Muscle layer of colon (tissue), 2 donors: ENCODE results near the gene NUDC.

Experiments used
- H3K27ac ChIP-seq: one replicate; pipeline ENCODE4 v1.7.0; 2013; ENCODE audit warnings: low read depth, mild to moderate bottlenecking, low read length, moderate library complexity
- H3K27me3 ChIP-seq, 2 donors: one replicate each; pipeline ENCODE4 v1.7.0; 2013; ENCODE audit warnings: low read length in 2 of 2, mild to moderate bottlenecking in 2 of 2; ENCODE audit not compliant: insufficient read depth in 2 of 2, control insufficient read depth in 1 of 2
- H3K36me3 ChIP-seq: one replicate; pipeline ENCODE4 v1.7.0; 2013; ENCODE audit warnings: mild to moderate bottlenecking, low read length; ENCODE audit not compliant: insufficient read depth
- H3K4me1 ChIP-seq: one replicate; pipeline ENCODE4 v1.7.0; 2013; ENCODE audit warnings: mild to moderate bottlenecking, low read length; ENCODE audit not compliant: insufficient read depth
- H3K4me3 ChIP-seq, 2 donors: one replicate each; pipeline ENCODE4 v1.7.0; 2013; ENCODE audit warnings: low read length in 2 of 2, low read depth in 1 of 2, mild to moderate bottlenecking in 1 of 2, moderate library complexity in 1 of 2
- H3K9ac ChIP-seq: one replicate; pipeline ENCODE4 v1.7.0; 2013; ENCODE audit warnings: low read length
- H3K9me3 ChIP-seq: one replicate; pipeline ENCODE4 v1.7.0; 2013; ENCODE audit warnings: mild to moderate bottlenecking, low read length
- donor health status: abdominal sarcoma.
- donor health status: Adenocarcinoma of cecum.

Gene NUDC

DNA sequence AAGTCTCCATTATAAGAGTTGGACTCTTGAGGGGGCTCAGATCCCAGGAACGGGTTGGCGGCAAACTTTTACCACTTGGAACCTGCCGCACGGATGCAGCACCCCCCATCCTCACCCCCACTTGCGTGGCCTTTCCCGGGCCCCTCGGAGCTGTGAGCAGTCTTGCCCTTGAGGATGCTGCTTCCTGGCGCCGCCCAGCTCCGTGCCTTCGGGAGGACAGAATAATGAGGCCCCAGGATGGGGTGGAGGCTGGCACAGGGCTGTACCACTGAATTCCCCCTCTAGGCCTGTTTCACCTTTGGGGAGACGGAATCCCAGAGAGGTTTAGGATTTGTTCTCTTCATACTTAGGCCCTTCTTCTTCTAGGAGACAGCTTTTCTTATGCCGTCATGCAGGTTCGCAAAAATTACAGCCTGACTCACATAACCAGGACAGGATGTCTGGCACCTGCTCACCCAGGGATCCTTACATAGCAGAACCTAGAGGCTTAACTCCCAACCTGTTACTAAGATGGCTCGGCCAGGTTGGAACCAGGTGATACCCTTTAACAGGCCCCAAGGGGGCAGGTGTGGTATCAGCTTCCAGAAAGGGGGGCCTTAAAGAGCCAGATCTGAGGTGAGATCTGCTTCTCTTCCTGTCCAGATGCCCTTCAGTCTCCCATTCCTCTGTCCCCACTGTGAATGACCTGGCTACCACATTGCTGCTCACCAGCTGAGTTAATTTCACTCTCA, 73.4 kb downstream of the NUDC start:
- Histone ChIP-seq H3K4me1 (peaks cover 48% of the 10 kb centered on the region), H3K9ac (peak overlapping the region; percentile 41), H3K27ac (peak overlapping the region; percentile 6)

DNA sequence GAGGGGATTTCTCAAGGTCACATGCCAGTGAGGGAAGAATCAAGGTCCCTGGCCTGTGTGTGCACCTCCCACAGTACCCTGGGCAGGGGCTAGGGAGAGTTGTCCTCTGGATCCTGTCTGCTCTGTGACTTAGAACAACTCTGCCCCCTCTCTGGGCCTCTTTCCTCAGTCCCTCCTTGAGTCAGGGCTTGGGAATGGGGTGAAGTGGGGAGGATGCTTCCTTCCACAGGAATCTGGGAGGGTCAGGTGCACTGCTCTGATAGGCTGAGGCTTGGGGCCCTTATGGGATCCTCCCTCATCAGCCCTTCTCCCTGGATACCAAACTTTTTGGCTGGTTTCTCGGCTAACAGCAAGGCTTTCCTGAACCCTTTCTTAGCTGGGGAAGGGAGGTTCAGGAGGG, 74.5 kb downstream of the NUDC start:
- H3K27me3 ChIP-seq = peaks cover 7 to 8% of the 10 kb centered on the region in 2 donors
- no peak overlapping the region for H3K27ac ChIP-seq
- H3K4me3 ChIP-seq = no peak overlapping the region
- H3K9me3 ChIP-seq = no peaks in the 10 kb centered on the region
- peaks cover 59% of the 10 kb centered on the region for H3K4me1 ChIP-seq
- H3K9ac ChIP-seq = no peak overlapping the region
- H3K36me3 ChIP-seq = no peaks in the 10 kb centered on the region

More for the DNA sequence above, 73.4 kb downstream of the NUDC start:
- peaks cover 7 to 8% of the 10 kb centered on the region in 2 donors for H3K27me3 ChIP-seq
- no peaks in the 10 kb centered on the region for H3K36me3 ChIP-seq
- H3K4me3 ChIP-seq = peak overlapping the region in 1 of 2 donors; percentile 55
- H3K9me3 ChIP-seq = no peaks in the 10 kb centered on the region
